ENCODE results near the gene IRF3. TPM values are rescaled to one million over a fixed set of nuclear protein-coding genes. Genes with fewer than 3 reads are reported as not detected.

The IRF3 gene
- total RNA-seq, 1 experiment from 2014 or later, result 205 TPM

DNA sequence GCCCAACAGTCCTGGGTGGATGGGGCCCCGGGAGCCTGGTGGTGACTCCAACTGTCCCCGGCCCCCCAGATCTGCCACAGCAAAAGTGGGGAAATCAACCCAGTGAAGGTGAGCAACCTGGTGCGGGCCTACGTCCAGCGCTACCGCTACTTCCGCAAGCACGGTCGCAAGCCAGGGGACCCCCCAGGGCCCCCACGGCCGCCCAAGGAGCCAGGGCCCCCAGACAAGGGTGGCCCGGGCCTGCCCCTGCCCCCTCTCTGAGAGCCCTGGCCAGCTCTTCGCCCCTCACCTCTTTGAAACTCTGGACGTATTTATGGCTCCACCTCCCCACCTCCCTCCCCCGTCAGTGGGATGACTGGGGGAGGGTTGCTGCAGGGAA lies 7.5 kb downstream of the IRF3 start:
- no peak overlapping the region for H3K4ac ChIP-seq (ENCODE audit: low read depth, low read length)
- H2AFZ ChIP-seq (ENCODE audit: low read length), result no peak overlapping the region
- no peaks in the 10 kb centered on the region for H3K79me2 ChIP-seq (ENCODE audit: insufficient read depth, low read length)
- H3K9me3 ChIP-seq (ENCODE audit: control insufficient read depth, low read depth, low read length), result no peaks in the 10 kb centered on the region
- no peak for TF ChIP-seq CTCF (conservative IDR thresholded peaks at IDR 0.05)
- H3K27ac ChIP-seq (ENCODE audit: insufficient read length, low read depth, low read length), result no peak overlapping the region
- no peak overlapping the region for H3K4me2 ChIP-seq (ENCODE audit: insufficient read depth, insufficient read length, low read length)
- no peak overlapping the region for H2BK12ac ChIP-seq (ENCODE audit: insufficient read length, low read depth, low read length)
- H3K56ac ChIP-seq (ENCODE audit: insufficient read length, low read depth, low read length), result no peak overlapping the region
- H2BK120ac ChIP-seq (ENCODE audit: low read depth, low read length, poor library complexity, severe bottlenecking), result no peak overlapping the region
- H3K14ac ChIP-seq (ENCODE audit: insufficient read depth, low read length), result no peak overlapping the region
- no peaks in the 10 kb centered on the region for H3K27me3 ChIP-seq (ENCODE audit: insufficient read depth, low read length)
- Mint-ChIP-seq H3K27me3 (ENCODE audit: low read depth) (no peaks in the 10 kb centered on the region), H3K36me3 (ENCODE audit: insufficient read depth in 1 of 3, low read depth in 3 of 3) (peaks cover 54 to 92% (median 90%) of the 10 kb centered on the region in 3 experiments), H3K27ac (peak overlapping the region in 1 of 3 experiments; percentile 92; a peak in 1 of 7 replicates), H3K4me3 (no peak overlapping the region), H3K9me3 (peaks cover 7% of the 10 kb centered on the region in 2 experiments; a peak in 4 of 5 replicates), H3K4me1 (peaks cover 19 to 27% of the 10 kb centered on the region in 2 experiments)
- no peaks in the 10 kb centered on the region for H3K23me2 ChIP-seq (ENCODE audit: insufficient read length, low read depth, low read length, poor library complexity, severe bottlenecking)
- H3K23ac ChIP-seq (ENCODE audit: insufficient read length, low read depth, low read length), result no peak overlapping the region
- no peak overlapping the region for H4K91ac ChIP-seq (ENCODE audit: insufficient read length, low read depth, low read length)
- no peak overlapping the region for H2BK5ac ChIP-seq (ENCODE audit: insufficient read length, low read length)
- no peaks in the 10 kb centered on the region for H3K4me1 ChIP-seq (ENCODE audit: insufficient read depth, low read length)
- H4K5ac ChIP-seq (ENCODE audit: insufficient read length, low read depth, low read length), result no peak overlapping the region
- H2AK5ac ChIP-seq (ENCODE audit: insufficient read length, low read length), result no peak overlapping the region
- no peak overlapping the region for H2BK20ac ChIP-seq (ENCODE audit: low read depth, low read length, poor library complexity, severe bottlenecking)
- no CpG with 5 or more reads among the region's 15 CpGs for WGBS (ENCODE audit: extremely low coverage, insufficient read length, low lambda C conversion rate)
- DNase-seq, result no peak
- no peak overlapping the region for H3K9ac ChIP-seq (ENCODE audit: extremely low read depth, insufficient read length, low read length)
- H2BK15ac ChIP-seq (ENCODE audit: low read depth, low read length), result no peak overlapping the region
- H4K20me1 ChIP-seq (ENCODE audit: control insufficient read depth, insufficient read depth, insufficient read length), result no peaks in the 10 kb centered on the region
- H4K8ac ChIP-seq (replicated peaks; ENCODE audit: insufficient read length, low read depth, low read length), result no peak overlapping the region
- H3K18ac ChIP-seq (ENCODE audit: insufficient read length, low read depth, low read length), result no peak overlapping the region
- H3K79me1 ChIP-seq (ENCODE audit: insufficient read depth, low read depth, low read length, poor library complexity, severe bottlenecking), result no peaks in the 10 kb centered on the region
- no peak overlapping the region for H3T11ph ChIP-seq (ENCODE audit: low read length)
